Esophagus muscularis mucosa (tissue), 4 donors: ENCODE measurements around the gene IL4R. TPM values are rescaled to one million over a fixed set of nuclear protein-coding genes. Genes with fewer than 3 reads are reported as not detected.
A peak's percentile ranks its signal among the peaks of the same experiment; 100 is the strongest.

Experiments used
- DNase-seq: peaks from one replicate; pipeline ENCODE4 v3.0.0-alpha.2; 2017; ENCODE audit errors: extremely low spot score
- H3K27ac ChIP-seq, 4 donors: fragments of 200-600 bp; sonication (generic); replicated peaks in 1 of 4; 1 replicate in 3 of 4; 2 replicates in 1 of 4; pipeline ENCODE4 v1.5.1; 2016 to 2019; ENCODE audit warnings: mild to moderate bottlenecking in 1 of 4
- H3K27me3 ChIP-seq, 4 donors: fragments of 200-600 bp; sonication (generic); one replicate each; pipeline versions ENCODE4 v1.5.1 to v1.6.0; 2016 to 2019
- H3K36me3 ChIP-seq, 4 donors: fragments of 200-600 bp; sonication (generic); one replicate each; pipeline ENCODE4 v1.5.1; 2016 to 2019
- H3K4me1 ChIP-seq, 4 donors: fragments of 200-600 bp; sonication (generic); one replicate each; pipeline ENCODE4 v1.5.1; 2016 to 2019
- H3K4me3 ChIP-seq, 4 donors: fragments of 200-600 bp; sonication (generic); 1 replicate in 2 of 4; 2 replicates in 2 of 4; pipeline ENCODE4 v1.5.1; 2016 to 2019; ENCODE audit warnings: mild to moderate bottlenecking in 4 of 4, moderate library complexity in 1 of 4
- H3K9me3 ChIP-seq, 4 donors: fragments of 200-600 bp; sonication (generic); 1 replicate in 3 of 4; 2 replicates in 1 of 4; pipeline ENCODE4 v1.5.1; 2016 to 2019
- EP300 ChIP-seq: sonication (generic); formaldehyde crosslinking; IDR thresholded peaks from one replicate; pipeline ENCODE4 v1.6.1; 2017; ENCODE audit warnings: antibody characterized with exemption
- POLR2A ChIP-seq: fragments of 450-650 bp; IDR thresholded peaks from one replicate; pipeline ENCODE4 v1.6.1; 2017; ENCODE audit warnings: antibody characterized with exemption, moderate library complexity, mild to moderate bottlenecking, low read depth
- POLR2AphosphoS5 ChIP-seq, 2 donors: sonication (generic); formaldehyde crosslinking; IDR thresholded peaks; one replicate each; pipeline ENCODE4 v1.6.1; 2017; ENCODE audit warnings: antibody characterized with exemption in 2 of 2
- WGBS: methylation state at CpG from one replicate; pipeline ENCODE4 v1.1.5; 2018; 5-methylcytosine and 5-hydroxymethylcytosine counted together
- intact Hi-C: fragments of 100-400 bp; cut with DNase I; formaldehyde crosslinking; loops from one replicate; pipeline ENCODE4 v1.15.1; 2023
- total RNA-seq, 4 donors: library from RNA; depleted of rRNA; stranded (reverse); fragments of >200 nt; gene quantifications; one replicate each; pipeline versions ENCODE4 v1.1.0 to v1.2.1, GENCODE V29; 2016
- TF ChIP-seq, protein P1 (sequence below), 3 experiments: fragments of 200-600 bp in 2 of 3; fragments of 450-650 bp in 1 of 3; sonication (generic) in 2 of 3; IDR thresholded peaks; one replicate each; pipeline ENCODE4 v1.5.1; 2017 to 2019; ENCODE audit warnings: antibody characterized with exemption in 3 of 3, mild to moderate bottlenecking in 2 of 3, moderate library complexity in 1 of 3

Gene IL4R
- total RNA-seq, 4 donors from 2014 or later = 72.7 to 167 (median 116) TPM

GRCh38 chr16:27355610-27356009, 41.8 kb downstream of the IL4R start:
- Histone ChIP-seq H3K27ac (peak overlapping the region; percentile 20 to 54 (median 39)), H3K9me3 (no peaks in the 10 kb centered on the region), H3K4me3 (no peak overlapping the region), H3K27me3 (no peaks in the 10 kb centered on the region), H3K4me1 (no peaks in the 10 kb centered on the region), H3K36me3 (peaks cover 66 to 100% (median 97%) of the 10 kb centered on the region in 4 donors)
- 69% methylated on average over 12 of the region's 12 CpGs for WGBS
- TF ChIP-seq POLR2A (no peak), POLR2AphosphoS5 (IDR thresholded peaks at IDR 0.05) (peak; percentile 40 to 61), EP300 (no peak)
- TF ChIP-seq, protein P1, sequence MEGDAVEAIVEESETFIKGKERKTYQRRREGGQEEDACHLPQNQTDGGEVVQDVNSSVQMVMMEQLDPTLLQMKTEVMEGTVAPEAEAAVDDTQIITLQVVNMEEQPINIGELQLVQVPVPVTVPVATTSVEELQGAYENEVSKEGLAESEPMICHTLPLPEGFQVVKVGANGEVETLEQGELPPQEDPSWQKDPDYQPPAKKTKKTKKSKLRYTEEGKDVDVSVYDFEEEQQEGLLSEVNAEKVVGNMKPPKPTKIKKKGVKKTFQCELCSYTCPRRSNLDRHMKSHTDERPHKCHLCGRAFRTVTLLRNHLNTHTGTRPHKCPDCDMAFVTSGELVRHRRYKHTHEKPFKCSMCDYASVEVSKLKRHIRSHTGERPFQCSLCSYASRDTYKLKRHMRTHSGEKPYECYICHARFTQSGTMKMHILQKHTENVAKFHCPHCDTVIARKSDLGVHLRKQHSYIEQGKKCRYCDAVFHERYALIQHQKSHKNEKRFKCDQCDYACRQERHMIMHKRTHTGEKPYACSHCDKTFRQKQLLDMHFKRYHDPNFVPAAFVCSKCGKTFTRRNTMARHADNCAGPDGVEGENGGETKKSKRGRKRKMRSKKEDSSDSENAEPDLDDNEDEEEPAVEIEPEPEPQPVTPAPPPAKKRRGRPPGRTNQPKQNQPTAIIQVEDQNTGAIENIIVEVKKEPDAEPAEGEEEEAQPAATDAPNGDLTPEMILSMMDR (IDR thresholded peaks at IDR 0.05) = peak; percentile 38 to 62 (median 42)
- intact Hi-C loops = no loop called here
- DNase-seq = no peak

DNA sequence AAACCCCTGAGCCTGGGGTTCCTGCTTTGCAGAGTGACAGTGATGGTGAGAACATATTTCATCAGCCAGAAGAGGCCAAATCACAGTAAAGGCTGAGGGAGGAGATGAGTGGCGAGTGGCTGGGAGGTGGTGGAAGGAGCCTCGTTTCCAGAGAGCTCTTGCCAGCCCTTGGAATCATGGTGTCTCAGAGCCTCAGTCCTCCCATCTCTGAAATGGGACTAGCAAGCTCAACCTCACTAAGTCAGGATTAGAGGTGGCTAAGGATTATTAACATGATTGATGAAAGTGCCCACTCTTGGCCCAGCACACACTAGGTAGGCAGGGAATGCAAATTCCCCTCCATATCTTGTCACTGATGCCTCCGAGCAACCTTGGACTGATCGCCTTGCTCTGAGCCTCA, 43.0 kb downstream of the IL4R start:
- peaks cover 67 to 100% (median 97%) of the 10 kb centered on the region in 4 donors for H3K36me3 ChIP-seq
- H3K27ac ChIP-seq = peak overlapping the region in 2 of 4 donors; percentile 43 to 54
- H3K4me3 ChIP-seq = no peak overlapping the region
- 86% methylated on average over 4 of the region's 4 CpGs for WGBS
- H3K27me3 ChIP-seq = no peaks in the 10 kb centered on the region
- no peaks in the 10 kb centered on the region for H3K4me1 ChIP-seq
- intact Hi-C loops = no loop called here
- DNase-seq = no peak
- TF ChIP-seq EP300 (no peak), POLR2AphosphoS5 (IDR thresholded peaks at IDR 0.05) (peak in 1 of 2 donors; percentile 15)
- H3K9me3 ChIP-seq = no peaks in the 10 kb centered on the region

- Histone ChIP-seq H3K36me3 (peaks cover 63 to 100% (median 97%) of the 10 kb centered on the region in 4 donors), H3K9me3 (no peaks in the 10 kb centered on the region), H3K4me1 (peaks cover 0 to 17% (median 16%) of the 10 kb centered on the region in 4 donors), H3K27me3 (no peaks in the 10 kb centered on the region), H3K27ac (peak overlapping the region in 3 of 4 donors; percentile 21 to 61 (median 35)), H3K4me3 (no peak overlapping the region)
- DNase-seq = no peak
- intact Hi-C loops = no loop called here
- WGBS = 97% methylated on average over 4 of the region's 4 CpGs
- TF ChIP-seq EP300 (no peak), POLR2AphosphoS5 (IDR thresholded peaks at IDR 0.05) (no peak), POLR2A (no peak)
- TF ChIP-seq, protein P1 (IDR thresholded peaks at IDR 0.05) = no peak
Measured at GRCh38 chr16:27359051-27359450, 45.3 kb downstream of the IL4R start.

DNA sequence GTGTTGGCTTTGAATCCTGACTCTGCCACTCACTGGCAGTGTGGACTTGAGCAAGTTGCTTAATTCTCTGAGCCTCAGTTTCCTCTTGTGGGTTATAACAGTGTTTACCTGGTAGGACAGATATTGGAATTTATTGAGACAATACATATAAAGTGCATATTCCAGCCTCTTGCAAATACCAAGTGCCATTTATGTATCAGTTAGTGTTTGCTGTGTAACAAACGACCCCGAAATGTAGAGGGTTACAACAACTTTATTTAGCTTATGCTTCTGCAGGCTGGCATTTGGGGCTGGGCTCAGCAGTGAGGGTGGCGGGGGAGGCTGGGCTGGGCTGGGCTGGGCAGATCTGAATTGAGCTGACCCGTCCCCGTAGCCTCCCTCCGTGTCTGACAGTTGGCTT, 45.8 kb downstream of the IL4R start:
- 87% methylated on average over 6 of the region's 6 CpGs for WGBS
- no peaks in the 10 kb centered on the region for H3K9me3 ChIP-seq
- H3K4me3 ChIP-seq = no peak overlapping the region
- peak overlapping the region in 1 of 4 donors; percentile 21 for H3K27ac ChIP-seq
- DNase-seq = no peak
- TF ChIP-seq, protein P1 (IDR thresholded peaks at IDR 0.05) = no peak
- no peak for TF ChIP-seq POLR2AphosphoS5 (IDR thresholded peaks at IDR 0.05)
- TF ChIP-seq EP300 = no peak
- TF ChIP-seq POLR2A = no peak
- peaks cover 0 to 22% (median 19%) of the 10 kb centered on the region in 4 donors for H3K4me1 ChIP-seq
- H3K36me3 ChIP-seq = peaks cover 57 to 98% (median 95%) of the 10 kb centered on the region in 4 donors
- intact Hi-C loops = no loop called here
- no peaks in the 10 kb centered on the region for H3K27me3 ChIP-seq

- WGBS = 92% methylated on average over 3 of the region's 3 CpGs
- intact Hi-C loops = no loop called here
Measured at GRCh38 chr16:27361987-27362386, 48.2 kb downstream of the IL4R start.

More at GRCh38 chr16:27361987-27362386, 48.2 kb downstream of the IL4R start:
- Histone ChIP-seq H3K4me1 (peaks cover 1 to 34% (median 21%) of the 10 kb centered on the region in 4 donors), H3K36me3 (peaks cover 44 to 75% (median 73%) of the 10 kb centered on the region in 4 donors), H3K4me3 (no peak overlapping the region), H3K27me3 (no peaks in the 10 kb centered on the region), H3K9me3 (no peaks in the 10 kb centered on the region), H3K27ac (no peak overlapping the region)
- TF ChIP-seq POLR2AphosphoS5 (IDR thresholded peaks at IDR 0.05) = no peak
- no peak for TF ChIP-seq POLR2A
- no peak for TF ChIP-seq EP300
- TF ChIP-seq, protein P1 (IDR thresholded peaks at IDR 0.05) = no peak
- no peak for DNase-seq
